Middle frontal gyrus (tissue), 1 donor: ENCODE measurements around the gene EVI5.
"Not testable (repeated sequence)": the region's sequence is repeated elsewhere in the genome, so short reads cannot be mapped to it uniquely, and the experiment has no call there.

Experiments used
- DNase-seq: peaks from one replicate; pipeline ENCODE4 v3.0.0-alpha.2; 2015; ENCODE audit warnings: low spot score; ENCODE audit errors: extremely low spot score

EVI5 gene

DNA sequence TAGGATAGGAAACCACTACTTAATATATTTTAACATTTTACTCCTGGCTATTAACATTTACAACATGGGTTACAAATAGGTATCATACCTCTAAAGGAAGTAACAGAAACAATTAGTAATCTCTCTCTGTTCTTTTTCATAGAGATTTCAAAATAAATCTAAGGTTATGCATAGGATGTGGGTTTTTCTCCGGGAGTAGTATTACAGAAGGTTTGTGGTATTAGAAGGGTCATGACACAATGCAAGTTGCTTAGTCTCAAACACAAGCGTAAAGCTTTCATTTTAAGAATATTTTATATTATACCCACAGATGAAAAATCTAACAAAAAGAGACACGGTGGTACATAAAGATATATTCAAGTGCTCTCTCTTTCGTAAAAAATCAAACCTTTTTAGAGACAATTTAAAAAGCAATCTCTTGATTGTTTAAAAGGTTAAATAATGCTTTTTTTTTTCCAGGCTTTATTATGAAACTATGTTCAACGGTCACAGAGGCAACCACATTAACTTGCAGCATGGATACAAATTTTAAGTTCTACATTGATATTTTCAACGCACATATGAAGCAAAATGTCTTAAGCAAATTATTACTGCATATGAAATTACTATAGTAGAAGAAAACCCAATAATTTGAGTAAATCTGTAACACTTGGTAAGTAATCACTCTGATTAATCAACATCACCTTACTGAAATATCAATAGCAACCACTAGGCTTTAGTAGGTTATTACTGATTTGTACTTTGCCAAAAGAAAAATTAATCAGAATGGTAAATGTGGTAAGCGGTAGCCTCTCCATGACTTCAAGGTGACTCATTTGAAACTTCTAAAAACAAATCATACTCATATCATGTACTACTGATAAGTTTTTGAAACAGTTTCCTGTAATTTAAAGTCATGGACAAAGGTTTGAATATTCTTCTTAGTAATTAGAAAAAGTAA, 200.8 kb downstream of the EVI5 start:
- DNase-seq: no peak

DNA sequence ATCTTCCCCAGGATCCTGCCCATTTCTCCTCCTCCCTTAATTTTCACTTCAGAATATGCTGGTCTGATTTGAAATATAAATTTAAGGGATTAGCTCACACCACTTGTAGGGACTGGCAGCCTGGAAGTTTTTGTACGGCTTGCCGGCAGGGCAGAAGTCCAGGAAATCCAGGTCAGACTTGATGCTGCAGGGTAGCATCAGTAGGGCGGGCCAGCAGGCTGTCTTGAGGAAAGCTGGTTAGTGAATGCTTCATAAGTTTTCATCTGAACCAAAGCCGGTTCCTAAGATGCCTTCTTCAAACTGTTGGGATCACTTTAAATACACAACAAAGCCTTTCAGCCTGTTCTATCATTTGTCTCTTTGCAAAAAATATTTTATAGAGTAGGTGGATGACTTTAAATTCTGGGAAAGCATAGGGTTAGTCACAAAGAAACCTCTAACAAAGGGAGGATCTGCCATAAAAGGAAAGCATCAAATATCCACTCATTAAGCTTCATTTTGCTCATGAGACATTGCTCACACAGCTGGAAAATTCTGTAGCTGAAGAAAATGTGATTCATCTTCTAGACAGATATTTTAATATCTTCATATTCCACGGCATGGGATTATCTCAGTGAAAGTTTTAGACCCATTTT, 207.5 kb downstream of the EVI5 start:
- DNase-seq: no peak

DNA sequence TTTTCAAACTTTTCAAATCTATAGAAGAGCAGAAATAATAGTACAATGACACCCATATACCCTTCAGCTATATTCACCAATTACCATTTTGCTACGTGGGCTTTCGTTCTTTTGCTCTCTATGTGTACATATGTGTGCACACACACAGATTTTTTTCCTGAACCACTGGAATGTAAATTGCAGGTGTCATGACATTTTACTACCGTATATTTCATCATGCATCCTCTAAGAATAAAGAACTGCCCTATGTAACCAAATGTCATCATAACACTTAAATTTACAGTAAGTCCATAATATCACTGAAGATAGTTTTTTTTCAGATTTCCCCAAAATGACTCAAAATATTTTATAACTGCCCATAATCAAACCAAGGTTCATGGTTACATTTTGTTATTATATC, 209.8 kb downstream of the EVI5 start:
- no peak for DNase-seq

DNA sequence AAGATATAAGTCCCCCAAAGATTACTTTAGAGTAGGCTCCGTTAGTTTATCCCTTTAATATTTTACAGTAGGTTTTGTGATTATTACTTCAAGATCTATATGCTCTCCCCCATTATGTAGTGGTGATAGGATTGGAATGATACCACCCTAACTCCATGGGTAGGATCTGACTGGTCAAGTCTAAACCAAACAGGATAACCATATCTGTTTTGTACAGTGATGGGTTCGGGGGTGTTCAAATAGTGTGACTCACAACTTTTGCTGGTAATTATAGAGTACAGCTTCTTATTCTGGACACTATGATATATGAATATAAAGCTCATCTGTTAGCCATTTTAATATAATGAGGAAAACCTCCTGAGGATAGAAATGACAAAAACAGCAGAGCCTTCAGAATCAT, 212.4 kb downstream of the EVI5 start:
- DNase-seq: no peak

DNA sequence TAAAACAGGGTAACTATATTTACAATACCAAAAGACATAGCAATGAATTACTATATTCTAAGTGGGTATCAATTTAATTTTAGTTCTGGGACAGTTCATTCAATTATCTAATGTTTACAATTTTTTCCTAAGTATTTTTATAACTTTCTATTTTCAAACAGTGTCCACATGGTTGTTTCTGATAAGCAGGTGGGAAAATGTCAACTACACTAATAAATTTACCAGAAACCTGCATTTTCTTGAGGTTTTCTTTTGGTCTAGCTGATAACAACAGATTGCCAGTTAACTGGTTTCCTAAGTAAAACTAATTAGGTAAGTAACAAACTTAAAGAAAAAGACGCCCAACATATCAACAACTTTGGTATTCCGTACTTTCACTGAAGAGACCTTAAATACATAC, 213.3 kb downstream of the EVI5 start:
- no peak for DNase-seq

DNA sequence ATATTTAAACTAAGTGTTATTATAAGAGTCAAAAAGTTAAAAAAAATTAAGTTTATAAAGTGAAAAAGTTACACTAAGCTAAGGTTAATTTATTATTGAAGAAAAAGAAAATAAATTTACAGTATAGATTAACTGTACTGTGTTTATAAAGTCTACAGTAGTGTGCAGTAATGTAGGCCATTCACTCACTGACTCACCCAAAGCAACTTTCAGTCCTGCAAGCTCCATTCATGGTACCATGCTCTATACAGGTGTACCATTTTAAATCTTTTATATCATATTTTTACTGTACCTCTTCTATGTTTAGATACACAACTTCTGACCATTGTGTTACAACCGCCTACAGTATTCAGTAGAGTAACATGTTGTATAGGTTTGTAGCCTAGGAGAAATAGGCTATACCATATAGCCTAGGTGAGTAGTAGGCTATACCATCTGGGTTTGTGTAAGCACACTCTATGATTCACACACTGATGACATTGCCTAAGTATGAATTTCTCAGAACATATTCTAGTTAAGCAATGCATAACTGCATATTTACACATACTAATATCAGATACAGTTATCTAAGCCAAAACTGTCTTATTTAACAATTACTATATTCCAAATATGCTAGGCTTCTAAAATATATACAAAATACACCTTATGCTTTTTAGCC, 217.6 kb downstream of the EVI5 start:
- DNase-seq: no peak

DNA sequence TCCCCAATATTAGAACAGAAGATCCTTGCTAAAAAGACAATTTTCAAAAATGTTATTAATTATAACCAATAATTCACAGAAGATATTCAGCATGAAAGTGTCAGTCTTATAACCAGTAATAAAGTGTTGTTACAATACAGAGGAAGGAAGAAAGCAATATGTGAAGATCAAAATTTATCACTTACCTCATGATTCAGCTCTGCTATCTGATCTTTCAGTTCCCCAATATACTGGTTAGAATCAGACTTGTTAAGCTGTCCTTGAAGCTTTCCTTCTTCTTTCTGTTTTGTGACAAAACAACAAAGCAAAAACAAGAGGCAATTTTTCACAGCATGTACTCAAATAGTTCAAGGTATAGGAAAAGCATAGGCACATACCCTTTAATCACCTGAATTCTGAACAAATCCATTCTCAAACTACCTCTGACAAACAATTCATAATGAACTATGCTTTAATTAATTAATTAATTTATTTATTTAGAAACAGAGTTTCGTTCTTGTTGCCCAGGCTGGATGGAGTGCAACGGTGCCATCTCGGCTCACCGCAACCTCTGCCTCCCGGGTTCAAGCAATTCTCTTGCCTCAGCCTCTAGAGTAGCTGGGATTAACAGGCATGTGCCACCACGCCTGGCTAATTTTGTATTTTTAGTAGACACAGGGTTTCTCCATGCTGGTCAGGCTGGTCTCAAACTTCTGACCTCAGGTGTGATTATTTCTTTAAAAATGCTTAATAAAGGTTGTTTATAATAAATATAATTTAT, 221.3 kb downstream of the EVI5 start:
- no peak for DNase-seq

DNA sequence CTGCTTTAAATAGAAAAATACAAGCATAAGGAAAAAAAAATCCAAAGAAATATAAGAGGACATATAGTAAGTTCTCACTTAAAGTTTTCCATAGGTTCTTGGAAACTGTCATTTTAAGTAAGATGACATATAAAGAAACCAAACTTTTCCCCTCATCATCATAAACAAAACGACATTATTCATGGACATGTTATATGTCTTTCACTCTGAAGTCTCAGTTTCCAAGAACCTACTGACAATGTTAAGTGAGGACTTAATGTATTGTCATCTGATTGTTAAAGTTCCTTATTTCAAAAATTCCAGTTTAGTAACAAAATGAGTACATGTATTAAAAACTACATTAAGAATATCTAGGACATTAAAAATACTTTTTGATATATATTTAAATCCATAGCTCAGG, 228.6 kb downstream of the EVI5 start:
- DNase-seq: no peak

DNA sequence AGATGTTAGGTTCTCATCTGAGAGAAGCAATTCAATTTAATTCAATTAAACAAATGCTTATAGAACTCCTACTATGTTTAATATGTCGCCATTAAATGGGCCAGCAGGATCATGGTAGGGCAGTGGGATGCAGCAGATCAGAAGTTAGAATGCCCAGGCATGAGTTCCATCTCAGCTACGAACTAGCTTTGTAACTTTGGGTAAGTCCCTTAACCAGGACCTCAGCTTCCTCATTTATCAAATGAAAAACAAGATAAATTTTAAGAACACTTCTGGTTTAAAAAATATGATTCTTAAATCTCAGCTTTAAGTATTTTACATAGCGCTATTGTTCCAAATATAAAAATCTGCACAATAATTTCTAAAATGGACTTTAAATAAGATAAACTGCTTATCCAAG, 230.7 kb downstream of the EVI5 start:
- DNase-seq: no peak

DNA sequence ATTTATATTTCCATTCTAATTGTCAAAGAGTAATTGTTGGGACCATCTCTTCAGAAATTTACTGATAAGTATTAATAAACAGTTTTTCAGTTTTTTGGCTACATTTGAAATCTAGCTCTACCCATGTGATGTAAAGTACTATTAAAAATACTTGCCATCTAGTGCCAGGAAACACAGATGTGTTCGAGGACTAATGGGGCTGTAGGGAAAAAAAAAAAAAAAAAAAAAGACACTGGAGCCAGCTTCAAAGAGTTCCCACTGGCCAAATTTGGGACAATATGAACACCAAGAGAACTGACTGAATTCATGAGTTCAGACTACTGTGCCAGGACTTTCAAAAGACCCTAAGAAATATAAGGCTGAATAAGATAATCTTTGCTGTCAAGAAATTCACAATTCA, 233.0 kb downstream of the EVI5 start:
- DNase-seq: no peak

DNA sequence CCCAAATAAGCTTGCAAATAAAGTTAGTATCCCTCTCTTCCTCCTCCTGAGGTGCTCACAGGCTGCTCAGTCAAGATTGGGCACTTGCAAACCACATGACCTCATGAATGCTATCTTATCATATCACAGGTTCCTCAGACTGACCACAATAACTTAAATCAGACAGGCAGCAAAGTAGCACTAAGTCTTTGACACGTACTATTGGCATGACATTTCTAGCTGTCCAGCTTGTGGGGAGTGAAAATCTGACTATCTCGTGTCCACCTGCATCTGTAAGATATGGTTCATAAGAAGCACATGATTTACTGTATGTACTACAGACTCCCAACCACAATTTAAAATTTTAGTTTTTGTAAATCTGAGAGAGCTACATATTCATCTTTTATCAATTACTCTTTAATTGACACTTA, 240.1 kb downstream of the EVI5 start:
- DNase-seq: no peak

DNA sequence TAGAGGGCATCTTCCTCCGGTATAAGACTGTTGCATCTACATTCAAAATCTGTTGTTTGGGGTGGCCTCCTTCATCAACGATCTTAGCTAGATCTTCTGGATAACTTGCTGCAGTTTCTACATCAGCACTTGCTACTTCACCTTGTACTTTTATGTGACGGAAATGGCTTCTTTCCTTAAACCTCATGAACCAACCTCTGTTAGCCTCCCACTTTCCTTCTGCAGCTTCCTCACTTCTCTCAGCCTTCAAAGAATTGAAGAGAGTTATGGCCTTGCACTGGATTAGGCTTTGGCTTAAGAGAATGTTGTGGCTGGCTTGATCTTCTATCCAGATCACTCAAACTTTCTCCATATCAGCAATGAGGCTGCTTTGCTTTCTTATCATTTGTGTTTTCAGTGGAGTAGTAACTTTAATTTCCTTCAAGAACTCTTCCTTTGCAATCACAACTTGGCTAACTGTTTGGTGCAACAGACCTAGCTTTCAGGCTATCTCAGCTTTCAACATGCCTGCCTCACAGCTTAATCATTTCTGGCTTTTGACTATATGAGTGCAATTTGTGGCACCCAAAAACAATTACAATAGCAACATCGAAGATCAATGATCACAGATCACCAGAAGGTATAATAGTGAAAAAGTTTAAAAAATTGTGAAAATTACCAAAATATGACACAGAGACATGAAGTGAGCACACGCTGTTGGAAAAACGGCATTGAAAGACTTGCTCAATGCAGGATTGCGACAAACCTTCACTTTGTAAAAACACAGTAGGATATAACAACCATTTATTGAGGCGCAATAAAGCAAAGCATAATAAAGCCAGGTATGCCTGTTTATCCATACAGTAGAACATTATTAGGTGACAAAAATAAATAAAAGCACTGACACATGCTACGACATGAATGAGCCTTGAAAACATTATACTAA, 241.5 kb downstream of the EVI5 start:
- no peak for DNase-seq

DNA sequence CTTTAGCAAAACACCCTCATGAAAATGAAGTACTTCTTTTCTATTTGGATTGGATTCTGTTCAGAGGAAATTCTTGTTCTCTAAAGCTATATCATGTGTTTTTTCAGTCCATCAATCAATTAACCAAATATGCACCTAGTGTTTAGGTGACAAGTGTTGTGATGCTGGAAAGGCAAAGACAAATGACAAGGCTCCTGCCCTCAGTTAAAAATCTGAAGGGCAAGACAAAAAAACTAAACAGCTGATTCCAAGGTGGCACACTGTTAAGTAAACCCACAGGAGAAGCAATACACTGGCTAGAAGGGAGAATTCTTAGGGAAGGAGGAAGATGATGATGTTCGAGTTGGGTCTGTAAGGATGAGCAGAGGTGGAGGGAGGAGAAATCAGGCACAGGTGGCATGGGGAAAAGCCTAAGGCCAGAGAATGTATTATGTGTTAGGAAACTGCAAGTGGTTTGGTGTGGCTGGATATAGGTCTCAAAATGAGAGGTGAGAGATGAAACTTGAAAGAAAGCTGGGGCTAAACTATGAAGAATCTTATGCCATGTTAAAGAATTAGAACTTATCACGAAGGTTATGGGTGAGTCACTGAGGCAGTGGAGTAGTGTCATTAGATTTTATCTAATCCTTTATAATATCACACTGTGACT, 246.4 kb downstream of the EVI5 start:
- DNase-seq: no peak

DNA sequence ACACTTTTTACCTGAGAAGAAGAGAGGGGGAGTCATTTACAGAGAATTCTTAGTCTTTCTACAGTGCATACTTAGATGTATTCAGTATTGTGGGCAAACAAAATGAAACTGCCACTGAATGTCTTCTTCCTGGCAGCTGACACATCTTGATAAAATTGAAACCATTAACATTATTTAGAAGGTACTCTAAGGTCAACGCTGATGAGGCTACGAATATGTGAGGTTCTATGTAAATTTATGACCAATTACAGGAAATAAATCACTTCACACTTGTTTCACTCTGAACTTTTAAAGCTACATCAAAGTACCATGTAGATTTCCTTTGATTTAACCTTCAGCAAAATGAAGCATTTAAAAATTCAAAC, 246.9 kb downstream of the EVI5 start:
- no peak for DNase-seq

DNA sequence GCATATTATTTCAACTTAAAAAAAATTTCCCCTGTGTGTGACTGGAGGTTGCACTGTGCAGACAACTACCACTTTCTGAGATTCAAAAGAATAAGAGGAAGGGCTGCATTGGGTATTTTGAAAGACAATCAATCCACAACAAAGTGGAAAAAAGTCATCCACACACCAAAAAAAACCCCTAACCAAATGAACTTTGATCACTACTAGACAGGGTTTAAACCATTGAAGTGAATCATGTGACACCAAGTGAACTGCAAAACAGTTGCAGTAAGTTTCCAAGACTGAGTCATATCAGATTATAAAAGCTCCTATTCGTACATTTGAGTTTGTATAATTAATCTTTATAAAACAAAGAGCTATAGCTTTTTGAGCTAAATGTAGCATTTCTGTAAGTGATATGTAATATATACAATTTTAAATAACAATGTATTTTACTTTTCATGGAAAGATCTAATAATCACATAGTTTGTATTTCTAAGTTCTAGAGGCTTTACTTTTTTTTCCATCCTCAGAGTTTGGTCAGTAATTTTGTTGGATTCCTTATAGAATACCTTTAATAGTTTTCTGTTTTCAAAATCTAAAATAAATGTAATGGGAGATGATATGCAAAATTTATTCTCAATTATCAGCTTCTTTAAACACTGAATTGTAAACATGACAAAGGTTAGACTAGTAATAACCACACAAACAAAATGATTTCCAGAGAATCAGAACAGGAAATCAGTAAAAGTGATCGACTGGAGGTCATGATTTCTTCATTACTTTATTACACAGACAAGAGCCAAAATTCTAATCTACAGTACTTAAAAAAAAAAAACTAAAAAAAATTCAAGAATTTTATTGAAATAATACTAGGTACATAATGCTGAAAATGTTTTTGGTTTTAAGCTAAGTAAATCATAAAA, 247.7 kb downstream of the EVI5 start:
- DNase-seq: no peak

DNA sequence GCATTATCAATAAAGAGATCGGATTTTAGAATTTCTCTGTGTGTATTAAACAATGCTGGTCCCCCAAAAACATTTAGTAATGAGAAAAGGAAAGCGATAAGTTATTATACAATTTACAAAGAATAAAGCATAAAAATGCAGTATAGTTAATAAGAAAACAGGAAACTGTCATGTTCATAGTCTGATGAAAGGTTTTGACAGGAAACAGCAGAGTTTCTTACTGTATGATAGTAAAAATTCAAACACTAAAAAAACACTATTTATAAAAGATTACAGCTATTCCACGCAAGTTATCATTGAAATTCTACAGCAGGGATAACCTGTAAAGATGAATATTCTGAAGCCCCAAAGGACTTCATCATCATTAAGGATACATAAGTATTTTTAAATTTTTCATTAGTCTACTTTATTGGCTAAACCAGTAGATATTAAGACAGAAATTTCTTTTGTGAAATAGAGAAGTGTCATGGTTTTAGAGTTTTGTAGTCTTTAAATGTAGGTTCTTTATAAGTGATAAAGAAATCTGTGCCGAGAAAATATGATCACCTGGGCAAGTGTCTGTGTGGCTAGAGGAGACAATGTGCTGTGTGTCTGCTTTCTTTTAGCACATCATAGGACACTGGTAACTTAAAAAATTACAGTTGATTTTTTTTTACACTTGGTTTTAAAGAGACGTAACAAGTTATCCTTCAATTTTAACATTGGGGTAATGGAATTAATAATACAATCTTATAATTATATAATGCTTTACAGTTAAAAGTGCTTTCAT, 248.5 kb downstream of the EVI5 start:
- DNase-seq: no peak

DNA sequence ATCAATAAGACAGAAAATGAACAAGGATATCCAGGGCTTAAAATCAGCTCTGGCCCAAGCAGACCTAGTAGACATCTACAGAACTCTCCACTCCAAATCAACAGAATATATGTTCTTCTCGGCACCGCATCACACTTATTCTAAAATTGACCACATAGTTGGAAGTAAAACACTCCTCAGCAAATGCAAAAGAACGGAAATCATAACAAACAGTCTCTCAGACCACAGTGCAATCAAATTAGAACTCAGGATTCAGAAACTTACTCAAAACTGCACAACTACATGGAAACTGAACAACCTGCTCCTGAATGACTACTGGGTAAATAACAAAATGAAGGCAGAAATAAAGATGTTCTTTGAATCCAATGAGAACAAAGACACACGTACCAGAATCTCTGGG, 252.5 kb downstream of the EVI5 start:
- DNase-seq: not testable (repeated sequence)

DNA sequence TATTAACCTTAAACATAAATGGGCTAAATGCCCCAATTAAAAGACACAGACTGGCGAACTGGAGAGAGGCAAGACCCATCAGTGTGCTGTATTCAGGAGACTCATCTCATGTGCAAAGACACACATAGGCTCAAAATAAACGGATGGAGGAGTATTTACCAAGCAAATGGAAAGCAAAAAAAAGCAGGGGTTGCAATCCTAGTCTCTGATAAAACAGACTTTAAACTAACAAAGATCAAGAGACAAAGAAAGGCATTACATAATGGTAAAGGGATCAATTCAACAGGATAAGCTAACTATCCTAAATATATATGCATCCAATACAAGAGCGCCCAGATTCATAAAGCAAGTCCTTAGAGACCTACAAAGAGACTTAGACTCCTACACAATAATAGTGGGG, 253.0 kb downstream of the EVI5 start:
- not testable (repeated sequence) for DNase-seq
